HT1080 (cell line): ENCODE measurements around the gene LRRIQ4. TPM values are rescaled to one million over a fixed set of nuclear protein-coding genes. Genes with fewer than 3 reads are reported as not detected.

Experiments used
- DNase-seq: peaks from one replicate; pipeline ENCODE4 v3.0.0-alpha.2; 2015; ENCODE audit warnings: low read depth
- total RNA-seq: library from RNA; depleted of rRNA; stranded (reverse); fragments of >200 nt; shearing (Covaris generic); gene quantifications from 2 replicates; pipeline ENCODE4 v1.2.3, GENCODE V29; 2014; rRNA removed

Gene LRRIQ4
- total RNA-seq, 1 experiment from 2014 or later, result not detected

DNA sequence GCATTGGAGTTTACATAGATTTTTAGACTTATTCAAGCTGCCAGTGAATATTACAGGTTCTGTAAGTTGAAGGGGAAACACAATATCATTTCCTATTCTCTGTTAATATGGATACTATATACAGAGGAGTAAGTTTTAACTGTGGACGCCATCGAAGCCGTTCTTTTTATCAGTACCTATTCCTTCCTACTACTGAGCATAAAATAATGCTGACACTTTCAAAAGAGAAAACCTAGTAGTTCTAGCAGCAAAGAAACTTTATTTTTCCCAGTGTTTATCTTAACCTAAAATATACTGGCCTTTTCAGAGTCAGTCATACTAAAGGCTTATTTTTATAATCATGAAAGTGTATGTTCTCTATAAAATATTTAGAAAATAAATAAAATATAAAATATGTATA lies 42.8 kb downstream of the LRRIQ4 start:
- no peak for DNase-seq

DNA sequence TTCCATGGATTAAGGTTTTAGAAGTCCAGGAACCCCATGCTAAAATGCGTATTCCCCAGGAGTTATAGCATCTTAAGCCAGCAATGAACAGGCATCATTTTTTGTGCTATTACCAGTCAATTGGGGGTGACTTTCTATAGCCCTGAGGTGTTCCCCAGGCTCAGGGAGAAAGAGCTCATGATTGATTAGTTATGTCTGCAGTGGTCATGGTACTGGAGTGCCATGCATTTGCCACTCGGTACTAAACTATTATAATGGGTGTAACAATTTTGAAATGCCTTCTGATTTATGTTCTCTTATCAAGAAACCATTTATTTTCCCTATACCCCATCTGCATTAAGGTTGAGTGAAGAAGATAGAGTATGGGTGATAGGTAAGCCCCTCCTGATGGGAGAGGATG lies 45.1 kb downstream of the LRRIQ4 start:
- no peak for DNase-seq

- no peak for DNase-seq
These were observed 49.2 kb downstream of the LRRIQ4 start for GRCh38 chr3:169861871-169862270.

GRCh38 chr3:169863458-169863899 lies 50.8 kb downstream of the LRRIQ4 start:
- peak; percentile 88 for DNase-seq

DNA sequence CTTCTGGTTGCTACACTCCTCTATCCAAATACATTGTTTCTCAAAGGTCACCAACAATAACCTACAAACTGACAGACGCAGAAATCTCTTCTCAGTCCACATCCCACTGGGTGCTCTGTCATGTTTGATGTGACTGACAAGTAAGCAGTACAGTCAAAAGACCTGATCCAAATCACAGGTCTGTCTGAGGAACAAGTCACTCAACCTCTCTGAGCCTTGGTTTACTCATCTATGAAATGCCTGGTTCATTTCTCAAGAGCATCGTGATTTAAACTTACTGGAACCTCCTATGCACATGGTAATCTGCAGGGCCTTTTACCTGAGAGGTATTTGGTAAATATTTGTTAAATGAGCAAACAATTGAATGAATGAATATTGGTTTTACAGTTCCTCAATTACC lies 51.6 kb downstream of the LRRIQ4 start:
- DNase-seq, result no peak

- no peak for DNase-seq
These were observed 52.6 kb downstream of the LRRIQ4 start for GRCh38 chr3:169865176-169865767.

- DNase-seq, result no peak
These were observed 55.0 kb downstream of the LRRIQ4 start for GRCh38 chr3:169867584-169868210.

GRCh38 chr3:169868369-169868768 lies 55.7 kb downstream of the LRRIQ4 start:
- DNase-seq, result no peak

DNA sequence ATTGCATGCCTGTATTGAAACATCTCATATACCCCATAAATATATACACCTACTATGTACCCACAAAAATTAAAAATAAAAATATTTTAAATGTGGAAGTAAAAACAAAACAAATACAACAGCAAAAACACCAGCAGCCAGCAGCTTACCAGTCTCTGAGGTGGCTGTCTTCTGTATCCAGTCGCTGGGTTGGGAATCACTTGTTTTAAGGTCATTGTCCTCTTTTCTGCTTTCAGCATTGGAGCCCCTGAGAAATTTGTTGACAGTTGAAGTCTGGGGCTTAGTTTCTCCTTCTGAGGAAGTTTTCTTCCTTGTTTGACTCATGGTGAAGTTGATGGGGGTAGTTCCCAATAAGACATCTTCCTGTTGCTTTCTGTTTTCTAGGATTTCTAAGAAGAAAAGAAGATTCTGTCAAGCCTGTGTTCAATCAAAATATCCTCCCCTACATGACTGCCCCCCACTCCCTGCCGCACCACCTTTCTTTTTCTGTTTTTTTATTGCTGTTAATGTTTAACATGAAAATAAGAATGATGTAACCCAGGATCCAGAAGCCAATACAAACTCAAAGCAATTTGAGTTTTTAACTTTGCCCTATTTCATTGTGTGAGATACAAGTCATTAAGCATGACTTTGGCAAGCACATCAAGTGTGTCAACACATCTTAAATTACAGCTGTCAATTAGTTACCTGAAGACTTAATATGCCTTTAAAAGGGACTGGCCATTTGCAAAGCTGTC lies 57.0 kb downstream of the LRRIQ4 start, which contains the start of gene LRRC31:
Gene LRRC31, minus strand, starts transcription at position 452 of the 737 bp plus-strand sequence. Its CDS starts 128 bp downstream, at position 324.
- no peak for DNase-seq

DNA sequence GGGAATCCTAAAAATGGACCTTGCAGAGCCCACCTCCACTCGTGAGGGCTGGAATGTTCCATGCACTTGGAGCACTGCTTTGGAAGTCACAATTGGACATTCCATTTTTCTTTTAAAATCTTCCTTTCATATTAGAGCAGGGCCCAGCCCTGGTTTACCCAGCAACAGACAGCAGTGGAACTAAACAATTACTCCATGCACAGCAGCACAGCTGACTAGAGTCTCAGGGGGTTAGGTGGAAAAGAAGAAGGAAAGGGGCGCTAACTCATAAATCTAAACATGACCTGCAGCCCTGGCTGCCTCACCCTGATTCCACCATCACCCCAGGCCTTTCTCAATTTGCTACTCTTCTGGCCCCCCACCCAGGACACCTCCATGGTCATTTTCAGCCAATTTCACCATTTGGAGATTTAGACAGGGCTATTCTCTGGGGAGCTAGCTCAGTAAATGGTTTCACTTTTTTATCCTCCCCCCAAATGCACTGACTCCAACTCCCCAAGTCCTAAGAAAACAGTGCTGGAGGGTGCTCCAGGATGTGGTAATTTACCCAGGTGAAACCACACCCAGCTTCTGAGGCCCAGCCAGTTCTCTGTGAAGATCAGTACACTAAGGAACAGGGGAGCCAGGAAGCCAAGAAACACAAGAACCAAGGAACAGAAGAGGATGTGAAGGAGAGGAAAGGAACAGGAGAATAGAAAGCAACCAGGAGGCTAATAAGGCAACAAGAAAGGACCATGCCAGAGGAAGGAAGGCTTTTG lies 58.6 kb downstream of the LRRIQ4 start:
- DNase-seq, result no peak

DNA sequence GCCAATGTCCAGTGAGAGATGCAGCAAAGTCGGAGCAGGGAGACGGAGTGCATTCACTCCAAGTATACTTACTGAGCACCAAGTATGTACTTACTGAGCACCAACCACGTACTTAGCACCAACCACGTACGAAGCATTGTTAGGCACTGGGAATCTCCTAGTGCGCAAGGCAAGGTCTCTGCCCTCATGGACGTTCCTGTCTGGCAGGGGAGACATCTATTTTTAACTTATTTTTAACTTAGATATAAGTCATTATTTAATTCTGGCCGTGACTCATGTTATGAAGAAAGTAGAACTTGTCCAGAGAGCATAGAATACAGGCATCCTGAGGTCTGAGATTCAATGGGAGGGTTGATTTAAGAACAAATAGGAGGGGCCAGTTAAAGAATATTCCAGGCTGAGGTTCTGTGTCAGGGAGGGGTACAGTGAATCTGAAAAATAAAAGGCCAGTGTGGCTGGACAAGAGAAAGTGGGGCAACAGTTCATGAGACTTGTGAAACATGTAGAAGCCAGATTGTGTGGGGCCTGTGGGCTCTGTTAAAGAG lies 66.4 kb downstream of the LRRIQ4 start:
- DNase-seq, result no peak

- DNase-seq, result no peak
These were observed 67.3 kb downstream of the LRRIQ4 start for GRCh38 chr3:169879845-169880575.

GRCh38 chr3:169880576-169881250 lies 68.0 kb downstream of the LRRIQ4 start:
- no peak for DNase-seq

- no peak for DNase-seq
These were observed 74.0 kb downstream of the LRRIQ4 start for GRCh38 chr3:169886671-169887070.

Other genes with a start within 250 kb of the LRRIQ4 start
- gene MECOM, start 149.2 kb upstream of the LRRIQ4 start, total RNA-seq, result 5.3 and 10.9 TPM in 2 replicates
- 52.4 and 143 TPM in 2 replicates for gene TERC, start 47.8 kb upstream of the LRRIQ4 start, total RNA-seq
- gene ACTRT3, start 43.3 kb upstream of the LRRIQ4 start, total RNA-seq, result not detected in 2 replicates
- 23.1 and 23.6 TPM in 2 replicates for gene MYNN, start 39.5 kb upstream of the LRRIQ4 start, total RNA-seq
- not detected in 2 replicates for gene LRRC34, start within 50 bp of the LRRIQ4 start, total RNA-seq
- not detected in 2 replicates for gene LRRC31, start 57.1 kb downstream of the LRRIQ4 start, total RNA-seq
- gene SAMD7, start 98.7 kb downstream of the LRRIQ4 start, total RNA-seq, result not detected in 2 replicates
- gene SEC62, start 153.9 kb downstream of the LRRIQ4 start, total RNA-seq, result 36.3 and 42.9 TPM in 2 replicates
- gene GPR160, start 225.1 kb downstream of the LRRIQ4 start, total RNA-seq, result 2.8 and 4.2 TPM in 2 replicates